HG02938 (cell line): ENCODE results near the gene GDF9.

ENCODE experiments used
- ATAC-seq: cut with Tn5 transposase; IDR thresholded peaks from one replicate; pipeline ENCODE4 v1.9.1; 2021; ENCODE audit warnings: mild to moderate bottlenecking, moderate library complexity; ENCODE audit not compliant: unreplicated experiment

GDF9 gene, protein sequence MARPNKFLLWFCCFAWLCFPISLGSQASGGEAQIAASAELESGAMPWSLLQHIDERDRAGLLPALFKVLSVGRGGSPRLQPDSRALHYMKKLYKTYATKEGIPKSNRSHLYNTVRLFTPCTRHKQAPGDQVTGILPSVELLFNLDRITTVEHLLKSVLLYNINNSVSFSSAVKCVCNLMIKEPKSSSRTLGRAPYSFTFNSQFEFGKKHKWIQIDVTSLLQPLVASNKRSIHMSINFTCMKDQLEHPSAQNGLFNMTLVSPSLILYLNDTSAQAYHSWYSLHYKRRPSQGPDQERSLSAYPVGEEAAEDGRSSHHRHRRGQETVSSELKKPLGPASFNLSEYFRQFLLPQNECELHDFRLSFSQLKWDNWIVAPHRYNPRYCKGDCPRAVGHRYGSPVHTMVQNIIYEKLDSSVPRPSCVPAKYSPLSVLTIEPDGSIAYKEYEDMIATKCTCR

DNA sequence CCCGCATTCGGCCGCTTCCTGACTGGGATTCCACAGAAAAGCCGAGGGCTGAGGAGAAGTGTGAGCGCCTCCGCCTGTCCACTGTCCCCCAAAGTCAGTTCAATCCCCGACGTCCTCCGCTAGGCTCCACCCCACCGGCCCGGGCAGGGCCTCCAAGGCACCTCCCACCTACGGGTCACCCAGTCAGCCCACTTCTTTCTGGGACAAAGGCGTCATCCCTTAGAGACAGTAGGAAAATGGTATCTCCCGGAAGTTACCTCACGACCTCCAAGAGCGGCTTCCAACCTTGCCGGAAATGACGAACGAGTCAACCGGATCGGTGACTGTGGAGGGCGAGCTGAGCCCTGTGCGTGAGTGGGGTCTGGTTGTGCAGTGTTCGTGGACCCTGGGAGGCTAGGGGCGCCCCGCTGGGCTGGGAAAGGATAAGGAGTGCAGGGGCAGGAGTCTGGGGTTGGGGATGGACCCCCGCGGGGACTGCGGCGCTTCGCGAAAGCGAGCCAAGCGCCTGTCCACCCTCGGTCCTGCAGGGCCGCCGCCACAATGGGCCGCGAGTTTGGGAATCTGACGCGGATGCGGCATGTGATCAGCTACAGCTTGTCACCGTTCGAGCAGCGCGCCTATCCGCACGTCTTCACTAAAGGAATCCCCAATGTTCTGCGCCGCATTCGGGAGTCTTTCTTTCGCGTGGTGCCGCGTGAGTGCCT, at the start of gene GDF9, which contains the start of gene UQCRQ:
Gene GDF9 (minus strand): TSS at position 128 of the 704 bp plus-strand sequence. CDS start 1,936 bp downstream, outside the sequence.
Gene UQCRQ (plus strand): TSS at position 301 of the 704 bp plus-strand sequence. CDS start 240 bp downstream, at position 541.
- peak; percentile 98 for ATAC-seq

DNA sequence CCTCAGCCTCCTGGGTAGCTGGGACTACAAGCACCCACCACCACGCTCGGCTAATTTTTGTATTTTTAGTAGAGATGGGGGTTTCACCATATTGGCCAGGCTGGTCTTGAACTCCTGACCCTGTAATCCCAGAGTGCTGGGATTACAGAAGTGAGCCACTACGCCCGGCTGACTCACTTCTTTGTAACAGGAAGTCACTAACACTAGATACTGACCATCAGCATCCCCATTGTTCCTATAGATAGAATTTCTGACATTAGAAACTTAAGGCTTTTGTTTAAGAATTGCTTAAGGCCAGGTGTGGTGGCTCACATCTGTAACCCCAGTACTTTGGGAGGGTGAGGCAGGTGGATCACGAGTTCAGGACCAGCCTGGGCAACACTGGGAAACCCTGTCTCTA, 49.4 kb upstream of the GDF9 start:
- no peak for ATAC-seq

DNA sequence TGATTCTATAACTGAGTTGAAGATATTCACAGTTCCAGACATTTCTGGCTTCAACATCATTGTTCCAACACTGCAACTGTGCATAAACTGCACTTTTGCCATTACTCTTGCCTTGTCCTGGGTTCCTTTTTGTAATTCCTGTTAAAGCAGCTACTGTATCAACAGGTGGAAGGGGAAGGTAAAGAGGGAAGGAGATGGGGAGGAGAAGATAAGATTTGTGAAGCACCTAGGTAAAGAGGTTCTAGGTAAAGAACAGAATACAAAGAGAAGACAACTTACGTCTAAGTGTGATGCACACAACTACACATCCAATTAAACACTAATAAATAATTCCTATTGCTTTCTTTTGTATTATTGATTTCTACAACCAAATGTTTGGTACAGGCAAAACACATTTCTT, 43.4 kb upstream of the GDF9 start:
- no peak for ATAC-seq

DNA sequence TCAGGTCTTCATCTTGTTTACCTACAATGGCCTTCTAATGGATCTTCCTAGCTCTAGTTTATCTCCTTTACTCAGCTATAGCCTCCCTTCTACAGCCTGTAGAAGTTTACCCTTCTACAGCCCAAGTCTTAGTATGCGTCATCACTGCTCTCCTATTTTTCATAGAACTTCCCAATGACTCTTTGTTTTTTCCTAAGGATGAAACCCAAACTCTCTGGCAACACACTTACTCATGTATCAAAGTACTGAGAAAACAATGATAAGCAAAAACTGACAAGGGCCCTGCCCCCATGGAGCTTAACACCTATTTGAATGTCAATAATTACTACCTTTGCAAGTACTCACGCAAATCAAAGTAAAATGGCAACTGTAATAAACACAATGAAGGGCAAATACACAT, 40.9 kb upstream of the GDF9 start:
- no peak for ATAC-seq

DNA sequence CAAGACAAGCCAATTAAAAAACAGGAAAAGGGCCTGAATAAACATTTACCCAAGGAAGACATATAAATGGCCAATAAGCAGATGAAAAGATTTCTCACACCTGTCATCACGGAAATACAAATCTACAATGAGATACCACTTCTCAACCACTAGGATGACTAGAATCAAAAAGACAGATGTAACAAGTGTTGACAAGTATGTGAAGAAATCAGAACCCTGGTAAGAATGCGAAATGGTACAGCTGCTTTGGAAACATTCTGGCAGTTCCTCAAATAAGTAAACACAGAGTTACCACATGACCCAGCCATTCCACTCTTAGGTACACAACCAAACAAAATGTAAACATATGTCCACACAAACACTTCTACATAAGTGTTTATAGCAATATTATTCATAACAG, 39.7 kb upstream of the GDF9 start:
- no peak for ATAC-seq

DNA sequence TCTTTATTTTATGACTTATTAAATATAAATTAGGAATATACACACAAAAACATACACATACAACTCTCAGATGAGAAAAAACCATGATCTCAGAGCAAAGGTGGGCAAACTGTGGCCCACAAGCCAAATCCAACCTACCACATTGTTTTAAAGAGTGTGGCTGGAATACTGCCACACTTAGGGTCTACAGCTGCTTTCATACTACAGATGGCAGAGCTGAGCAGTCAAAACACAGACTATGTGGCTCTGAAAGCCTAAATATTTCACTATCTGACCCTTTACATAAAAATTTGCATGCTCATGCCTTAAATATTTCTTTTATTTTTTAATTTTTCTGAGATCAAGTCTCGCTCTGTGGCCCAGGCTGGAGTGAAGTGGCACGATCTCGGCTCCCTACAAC, 35.5 kb upstream of the GDF9 start:
- ATAC-seq = no peak

DNA sequence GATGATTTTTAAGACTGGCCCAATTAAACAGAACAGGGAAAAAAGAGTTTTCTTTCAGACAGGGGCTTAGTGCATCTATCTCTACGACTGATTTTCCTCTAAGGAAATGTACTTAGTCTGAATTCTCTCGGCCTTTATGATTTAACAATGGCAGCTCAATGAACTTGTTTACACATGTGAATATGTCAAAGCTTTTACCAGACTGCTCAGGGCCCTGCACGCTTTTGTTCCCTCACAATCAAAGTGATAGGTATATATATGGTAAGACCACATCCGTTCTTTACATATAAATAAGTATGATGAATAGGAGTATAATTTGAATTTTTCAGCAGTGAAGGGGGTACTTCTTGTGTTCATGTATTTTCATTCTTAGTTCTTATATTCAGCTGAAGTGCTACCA, 34.8 kb upstream of the GDF9 start:
- no peak for ATAC-seq

DNA sequence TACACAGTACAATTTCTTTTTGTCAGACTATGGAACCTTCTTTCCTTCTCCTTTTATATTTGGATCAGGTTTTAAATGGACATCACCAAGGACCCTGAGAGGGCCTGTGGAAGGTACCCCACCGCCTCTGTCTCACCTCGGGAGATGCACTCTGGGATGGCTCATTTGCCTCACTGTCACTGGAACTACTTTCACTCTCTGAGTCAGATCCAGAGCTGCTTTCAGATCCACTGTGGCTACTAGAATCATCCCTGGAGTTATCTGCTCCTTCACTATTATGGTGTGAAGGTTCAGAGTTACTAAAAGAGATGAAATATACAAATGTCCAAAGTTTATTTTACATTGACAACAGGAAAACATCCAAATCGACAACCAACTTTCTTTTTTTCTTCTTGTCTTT, 31.8 kb upstream of the GDF9 start:
- ATAC-seq = no peak

DNA sequence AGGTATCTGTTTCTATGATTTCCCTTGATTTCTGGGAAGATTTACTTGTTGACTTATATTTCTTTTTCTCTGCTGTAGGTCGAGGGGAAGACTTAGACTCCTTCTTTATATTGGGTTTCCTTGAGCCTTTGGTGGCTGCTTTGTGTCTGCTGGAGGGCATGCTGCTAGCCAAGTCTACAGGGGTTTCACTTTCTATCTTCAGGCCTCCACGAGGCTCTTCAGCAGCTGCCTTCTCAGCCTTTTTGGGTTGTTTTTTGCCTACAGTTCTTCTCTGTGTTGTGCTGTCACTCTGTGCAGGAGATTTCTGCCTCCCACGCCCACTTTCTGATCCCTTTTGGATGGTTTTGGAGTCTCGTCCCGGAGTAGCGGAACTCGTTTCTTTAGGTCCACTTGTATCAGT, 30.4 kb upstream of the GDF9 start:
- ATAC-seq = no peak

DNA sequence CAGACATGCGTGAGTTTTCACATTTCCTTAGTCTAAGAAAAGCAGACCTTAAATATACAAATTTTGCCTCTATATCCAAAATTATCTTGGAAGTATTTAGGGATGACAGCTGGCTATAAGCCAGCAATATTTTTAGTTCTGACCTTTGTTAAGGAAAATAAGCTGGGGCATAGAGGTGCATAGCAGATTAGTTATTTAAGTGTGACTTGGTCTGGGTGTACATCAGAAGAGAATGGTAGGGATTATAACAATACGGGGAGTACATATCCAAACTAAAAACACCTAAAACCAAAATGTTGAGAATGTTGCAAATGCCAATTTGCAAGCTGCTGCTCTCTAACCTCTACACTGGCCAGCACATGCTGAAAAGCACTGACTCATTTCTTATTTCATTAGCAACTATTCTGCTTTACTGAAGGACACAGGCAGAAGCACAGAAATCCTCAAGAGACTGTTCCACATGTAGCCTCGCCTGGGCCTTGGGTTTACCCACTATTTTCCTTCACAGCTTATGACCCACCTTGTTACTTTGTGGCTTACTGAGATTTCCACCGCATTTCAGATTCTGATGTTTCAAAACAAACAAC, 29.5 kb upstream of the GDF9 start:
- ATAC-seq = no peak

DNA sequence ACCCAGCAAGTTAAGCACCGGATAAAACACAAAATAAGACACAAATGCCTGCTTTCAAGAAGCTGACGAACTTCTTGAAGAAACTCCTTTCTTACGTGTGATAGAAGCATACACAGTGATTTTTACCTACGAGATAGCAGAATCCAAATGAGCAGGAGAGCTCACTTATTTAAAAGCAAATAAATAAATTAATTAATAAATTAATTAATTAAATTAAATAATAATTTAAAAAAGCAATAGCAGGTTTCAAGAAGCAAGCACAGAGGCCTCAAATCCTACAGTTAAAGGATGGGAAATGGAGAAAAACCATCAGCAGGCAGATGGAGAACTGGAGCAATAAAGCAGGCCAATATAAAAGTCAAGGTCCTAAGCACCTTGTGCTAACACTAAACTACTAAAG, 24.5 kb upstream of the GDF9 start:
- no peak for ATAC-seq

DNA sequence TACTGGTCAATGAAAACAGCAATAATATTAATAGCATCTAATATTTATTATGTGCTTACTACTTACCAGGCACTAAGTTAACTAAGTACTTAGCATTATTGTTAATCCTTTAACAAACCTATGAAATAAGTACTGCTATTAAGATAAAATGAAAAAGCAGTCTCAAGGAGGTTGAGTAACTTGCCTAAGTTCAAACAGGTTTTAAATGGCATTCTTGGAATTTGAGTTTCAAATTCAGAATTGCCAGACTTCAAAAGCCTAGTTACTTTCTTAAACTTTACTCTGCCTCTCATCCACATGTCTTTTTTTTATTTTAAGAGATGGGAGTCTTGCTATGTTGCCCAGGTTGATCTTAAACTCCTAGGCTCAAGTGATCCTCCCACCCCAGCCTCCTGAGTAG, 23.2 kb upstream of the GDF9 start:
- ATAC-seq = no peak

DNA sequence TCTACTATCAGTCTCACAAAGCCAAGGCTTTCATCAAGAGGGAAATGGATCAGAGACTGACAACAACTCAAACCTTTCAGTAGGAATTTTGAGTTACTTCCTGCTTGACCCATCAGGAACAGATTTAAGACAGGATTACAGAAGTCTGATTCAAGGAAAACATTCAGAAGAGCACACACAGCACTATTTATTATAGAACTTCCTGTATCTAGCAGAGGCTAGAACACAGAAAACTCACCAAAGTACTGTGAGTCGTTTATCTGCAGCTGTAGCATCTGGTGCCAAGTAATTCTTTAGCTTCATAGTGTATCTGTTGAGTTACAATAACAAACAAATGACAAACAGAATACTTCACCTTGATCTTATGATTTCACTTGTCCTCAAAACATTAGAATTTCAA, 21.0 kb upstream of the GDF9 start:
- no peak for ATAC-seq

DNA sequence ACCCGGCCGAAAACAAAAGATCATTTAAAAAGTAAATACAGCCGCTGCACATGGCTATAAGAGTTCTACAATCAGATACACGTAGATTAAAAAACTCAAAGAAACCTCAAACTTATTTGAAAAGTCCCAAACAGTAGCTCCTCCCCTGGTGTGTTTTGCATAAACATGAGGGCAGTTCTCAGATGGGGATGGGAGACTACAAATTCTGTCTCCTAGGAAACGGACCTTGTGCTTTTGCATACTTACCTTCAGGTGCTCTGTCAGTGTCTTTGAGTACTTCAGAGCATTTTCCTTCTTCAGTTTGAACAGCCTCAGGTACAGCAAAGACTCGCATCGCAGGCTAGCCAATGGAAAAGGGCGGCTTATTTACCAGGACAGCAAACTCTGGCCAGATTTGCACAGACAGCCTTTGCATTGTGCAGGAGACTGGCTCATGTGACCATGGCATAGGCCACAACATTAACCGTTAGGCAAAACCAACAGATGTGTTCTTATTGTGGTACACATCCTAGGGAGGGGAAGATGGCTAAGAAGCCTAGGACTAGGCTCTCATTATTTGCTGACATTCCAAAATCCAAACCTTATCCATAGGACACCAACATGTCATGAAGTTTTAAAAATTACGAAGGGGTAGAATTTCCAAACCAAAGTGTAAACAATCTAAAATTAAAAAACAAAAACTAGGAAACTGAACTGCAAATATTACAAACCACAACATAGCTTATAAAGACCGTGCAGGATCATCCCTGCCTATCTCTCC, 20.0 kb upstream of the GDF9 start:
- no peak for ATAC-seq

DNA sequence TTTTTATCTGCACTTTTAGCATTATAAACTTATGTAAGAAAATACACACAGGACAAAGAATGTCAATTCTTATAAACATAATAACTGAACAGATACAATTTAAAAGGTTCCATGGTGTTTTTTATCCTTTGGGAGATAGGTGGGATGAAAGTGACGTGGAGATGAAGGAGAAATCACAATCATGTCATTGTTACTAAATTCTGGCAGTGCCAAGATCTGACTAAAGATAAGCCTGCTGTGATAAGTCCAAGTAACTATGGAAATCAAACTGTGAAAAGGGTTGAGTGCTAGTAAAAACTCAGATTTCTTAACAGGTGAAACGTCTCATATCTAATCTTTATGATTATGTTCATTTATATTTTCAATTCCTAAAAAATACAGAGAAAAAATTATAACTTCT, 18.3 kb upstream of the GDF9 start:
- ATAC-seq = no peak

DNA sequence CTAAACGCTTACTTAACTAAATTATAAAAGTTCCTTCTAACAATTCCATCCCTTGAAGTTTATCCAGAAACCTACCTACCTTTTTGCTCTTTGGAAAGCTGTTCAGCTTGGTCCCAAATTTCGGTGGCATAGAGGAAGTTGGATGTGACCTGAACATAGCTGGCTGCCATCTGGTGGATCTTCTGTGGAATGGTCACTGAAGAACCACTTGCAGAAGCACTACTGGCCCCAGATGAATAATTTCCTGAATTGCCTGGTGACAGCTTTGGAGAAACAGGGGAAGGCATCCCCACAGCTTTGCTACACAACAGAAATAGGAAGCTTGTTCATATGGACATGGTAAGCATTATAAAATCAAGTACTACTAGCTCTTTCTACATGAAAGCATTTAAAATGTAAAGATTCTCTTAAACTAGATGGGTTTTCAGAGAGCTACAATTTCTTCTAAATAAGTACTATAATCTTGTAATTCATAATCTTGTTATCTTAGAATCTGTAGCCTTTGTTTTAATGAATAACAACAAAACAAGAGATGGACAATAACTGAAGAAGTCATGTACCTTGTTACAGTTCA, 17.1 kb upstream of the GDF9 start:
- ATAC-seq = no peak

DNA sequence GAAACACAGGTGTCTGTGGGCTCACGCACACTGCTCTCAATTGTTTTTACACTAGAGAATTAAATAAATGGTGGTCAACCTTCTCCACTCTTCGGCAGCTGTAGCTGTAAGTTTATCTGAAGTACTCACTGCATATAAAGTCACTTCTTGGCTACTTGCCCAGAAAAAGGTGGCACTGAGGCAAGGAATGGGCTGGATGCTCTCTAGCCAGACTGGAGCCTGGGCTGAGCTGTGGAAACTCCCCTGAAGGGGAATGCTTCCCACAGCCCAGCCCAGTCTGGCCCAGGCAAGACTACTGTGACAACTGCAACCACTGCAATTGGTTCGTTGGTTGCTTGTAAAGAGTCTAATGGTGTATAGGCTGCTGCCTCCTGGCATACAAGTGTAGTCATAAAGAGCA, 11.7 kb upstream of the GDF9 start:
- ATAC-seq = no peak

DNA sequence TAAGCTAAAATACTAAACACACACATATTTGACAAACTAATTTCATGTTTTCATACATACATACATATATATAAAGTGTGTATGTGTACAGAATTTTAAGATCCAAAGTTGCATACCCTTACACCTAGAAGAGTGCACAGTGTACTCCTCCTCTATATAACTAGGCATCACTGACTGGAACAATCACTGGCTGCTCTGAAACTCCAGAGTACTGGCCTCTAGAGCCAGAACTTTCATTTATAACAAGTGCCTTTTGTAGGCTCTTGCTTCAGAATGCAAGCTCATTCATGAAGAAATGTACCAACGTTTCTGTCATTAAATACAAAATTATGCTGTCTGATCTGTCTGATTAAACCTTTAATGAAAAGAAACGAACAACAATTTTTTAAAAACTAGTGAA, 11.2 kb upstream of the GDF9 start:
- ATAC-seq = no peak

DNA sequence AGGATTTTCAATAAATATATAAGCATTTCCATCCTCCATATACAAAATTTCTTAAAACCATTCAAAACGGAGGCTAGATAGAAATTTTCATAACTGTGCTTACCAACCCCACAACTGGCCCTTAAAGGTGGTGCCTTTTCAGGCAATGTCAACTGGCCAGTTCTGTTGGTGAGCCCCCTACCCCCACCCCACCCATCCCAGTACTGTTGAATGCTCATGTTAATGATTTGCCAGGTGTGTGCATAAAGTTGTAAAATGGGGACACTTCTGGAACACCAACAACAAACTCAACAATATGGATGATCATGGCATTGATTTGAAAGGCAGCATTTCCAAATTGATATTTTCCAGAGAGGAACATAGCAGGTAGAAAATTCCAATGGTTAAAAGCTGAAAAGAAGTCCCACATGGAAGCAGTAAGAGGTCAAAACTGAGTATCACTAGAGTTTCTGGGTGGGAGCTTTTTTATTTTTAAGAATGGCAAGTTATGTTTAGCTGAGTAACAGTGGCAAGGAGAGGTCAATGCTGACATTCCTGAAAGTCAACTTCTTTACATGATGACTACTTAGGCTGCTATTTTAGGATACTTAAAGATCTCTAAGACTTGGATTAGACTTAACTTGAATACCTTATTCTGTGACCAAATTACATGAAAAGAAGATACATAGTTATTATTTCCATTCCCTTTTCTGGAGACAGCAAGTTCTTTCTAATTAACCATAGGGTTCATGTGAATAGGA, 9.9 kb upstream of the GDF9 start:
- ATAC-seq = no peak

DNA sequence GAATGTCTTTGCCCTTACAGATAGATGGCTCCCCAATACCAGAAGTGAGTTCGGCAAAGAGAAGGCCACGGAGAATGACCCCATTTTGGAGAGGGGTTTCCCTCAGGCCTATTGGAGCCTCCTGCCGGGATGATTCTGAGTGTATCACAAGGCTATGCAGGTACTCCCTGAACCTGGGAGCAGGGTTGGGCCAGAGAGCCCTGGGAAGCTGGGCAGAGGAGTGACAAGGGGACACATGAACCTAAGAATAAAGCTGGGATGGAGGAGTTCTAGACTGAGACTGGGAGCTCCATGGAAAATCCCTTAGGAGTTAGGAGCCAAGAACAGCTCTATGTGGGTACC, 7.6 kb upstream of the GDF9 start:
- no peak for ATAC-seq
